ENCODE results near the gene PTPRM.

PTPRM gene

DNA sequence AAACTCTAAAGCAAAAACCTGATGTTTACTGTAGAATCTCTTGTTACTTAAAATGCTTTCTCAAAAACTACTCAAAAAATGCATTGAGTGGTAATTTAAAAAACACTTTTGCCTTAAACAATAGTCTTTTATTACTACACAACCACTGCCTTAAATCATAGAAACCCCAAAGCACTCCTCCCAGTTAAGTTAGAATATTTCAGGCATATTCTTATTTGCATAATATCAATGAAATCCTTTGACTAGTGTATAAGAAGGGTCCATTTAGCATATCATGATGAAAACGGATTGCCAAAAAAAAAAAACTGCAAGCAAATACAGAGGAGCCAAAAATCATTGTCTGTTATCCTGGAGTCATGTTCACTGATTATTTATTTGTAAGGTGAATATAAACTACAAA, 119.2 kb downstream of the PTPRM start:
- Mint-ChIP-seq H3K27me3 (ENCODE audit: low read depth, poor library complexity) (no peaks in the 10 kb centered on the region), H3K4me1 (peaks cover 46% of the 10 kb centered on the region), H3K27ac (no peak overlapping the region), H3K4me3 (no peak overlapping the region), H3K36me3 (ENCODE audit: low read depth) (no peaks in the 10 kb centered on the region), H3K9me3 (no peaks in the 10 kb centered on the region)
- TF ChIP-seq, protein P1, sequence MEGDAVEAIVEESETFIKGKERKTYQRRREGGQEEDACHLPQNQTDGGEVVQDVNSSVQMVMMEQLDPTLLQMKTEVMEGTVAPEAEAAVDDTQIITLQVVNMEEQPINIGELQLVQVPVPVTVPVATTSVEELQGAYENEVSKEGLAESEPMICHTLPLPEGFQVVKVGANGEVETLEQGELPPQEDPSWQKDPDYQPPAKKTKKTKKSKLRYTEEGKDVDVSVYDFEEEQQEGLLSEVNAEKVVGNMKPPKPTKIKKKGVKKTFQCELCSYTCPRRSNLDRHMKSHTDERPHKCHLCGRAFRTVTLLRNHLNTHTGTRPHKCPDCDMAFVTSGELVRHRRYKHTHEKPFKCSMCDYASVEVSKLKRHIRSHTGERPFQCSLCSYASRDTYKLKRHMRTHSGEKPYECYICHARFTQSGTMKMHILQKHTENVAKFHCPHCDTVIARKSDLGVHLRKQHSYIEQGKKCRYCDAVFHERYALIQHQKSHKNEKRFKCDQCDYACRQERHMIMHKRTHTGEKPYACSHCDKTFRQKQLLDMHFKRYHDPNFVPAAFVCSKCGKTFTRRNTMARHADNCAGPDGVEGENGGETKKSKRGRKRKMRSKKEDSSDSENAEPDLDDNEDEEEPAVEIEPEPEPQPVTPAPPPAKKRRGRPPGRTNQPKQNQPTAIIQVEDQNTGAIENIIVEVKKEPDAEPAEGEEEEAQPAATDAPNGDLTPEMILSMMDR (IDR thresholded peaks at IDR 0.05), result no peak
- no peak for DNase-seq

DNA sequence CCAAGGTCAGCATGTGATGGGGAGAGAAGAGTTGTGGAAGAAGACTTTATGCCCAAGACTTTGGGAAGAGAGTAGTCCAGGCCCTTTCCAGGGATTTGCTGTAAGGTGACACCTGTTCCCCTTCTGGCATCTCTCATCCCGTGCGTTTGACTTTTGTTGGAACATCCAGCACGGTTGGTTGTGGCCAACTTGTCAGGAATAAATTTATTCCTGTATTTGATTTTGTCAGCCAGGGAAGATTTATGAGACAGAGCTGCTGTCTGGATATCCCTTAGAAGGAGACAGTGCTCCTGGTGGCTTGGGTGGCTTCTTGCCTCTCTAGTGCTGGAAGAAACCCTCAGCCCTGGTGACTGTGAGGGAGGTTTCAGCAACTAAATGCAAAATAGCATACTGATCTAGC, 121.5 kb downstream of the PTPRM start:
- H3K4me1 Mint-ChIP-seq, result peaks cover 27% of the 10 kb centered on the region
- H3K36me3 Mint-ChIP-seq (ENCODE audit: low read depth), result no peaks in the 10 kb centered on the region
- H3K27ac Mint-ChIP-seq, result no peak overlapping the region
- TF ChIP-seq, protein P1 (IDR thresholded peaks at IDR 0.05), result no peak
- H3K27me3 Mint-ChIP-seq (ENCODE audit: low read depth, poor library complexity), result no peaks in the 10 kb centered on the region
- no peak for DNase-seq
- H3K4me3 Mint-ChIP-seq, result no peak overlapping the region
- H3K9me3 Mint-ChIP-seq, result no peaks in the 10 kb centered on the region

- H3K4me1 Mint-ChIP-seq, result peaks cover 7% of the 10 kb centered on the region
- H3K36me3 Mint-ChIP-seq (ENCODE audit: low read depth), result no peaks in the 10 kb centered on the region
- no peaks in the 10 kb centered on the region for H3K27me3 Mint-ChIP-seq (ENCODE audit: low read depth, poor library complexity)
- TF ChIP-seq, protein P1 (IDR thresholded peaks at IDR 0.05), result no peak
- no peak overlapping the region for H3K4me3 Mint-ChIP-seq
- H3K27ac Mint-ChIP-seq, result no peak overlapping the region
- no peaks in the 10 kb centered on the region for H3K9me3 Mint-ChIP-seq
- no peak for DNase-seq
Observed at GRCh38 chr18:7691206-7691605, 124.1 kb downstream of the PTPRM start.

DNA sequence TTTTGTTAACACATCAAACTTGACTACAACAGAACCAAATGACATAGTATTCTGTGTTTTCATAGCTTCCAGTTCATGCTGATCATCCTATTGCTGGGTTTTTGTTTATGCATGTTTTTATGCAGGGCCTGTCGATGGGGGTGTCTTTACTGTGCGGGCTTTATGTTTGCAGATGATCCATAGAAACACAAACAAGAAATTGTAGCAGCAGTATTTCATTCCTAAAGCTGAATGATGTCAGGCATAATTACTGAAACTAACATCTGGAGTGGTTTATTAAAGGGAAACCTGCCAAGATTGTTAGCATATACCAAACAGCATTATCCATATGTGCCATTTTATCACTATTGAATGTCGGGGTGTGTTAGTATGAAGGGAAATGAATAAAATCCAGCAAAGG, 129.7 kb downstream of the PTPRM start:
- H3K36me3 Mint-ChIP-seq (ENCODE audit: low read depth), result no peaks in the 10 kb centered on the region
- H3K4me1 Mint-ChIP-seq, result peaks cover 7% of the 10 kb centered on the region
- H3K4me3 Mint-ChIP-seq, result no peak overlapping the region
- H3K9me3 Mint-ChIP-seq, result peaks cover 11% of the 10 kb centered on the region
- no peak for DNase-seq
- TF ChIP-seq, protein P1 (IDR thresholded peaks at IDR 0.05), result no peak
- H3K27me3 Mint-ChIP-seq (ENCODE audit: low read depth, poor library complexity), result no peaks in the 10 kb centered on the region
- no peak overlapping the region for H3K27ac Mint-ChIP-seq

GRCh38 chr18:7697306-7697705, 130.2 kb downstream of the PTPRM start:
- H3K27me3 Mint-ChIP-seq (ENCODE audit: low read depth, poor library complexity), result no peaks in the 10 kb centered on the region
- peaks cover 7% of the 10 kb centered on the region for H3K4me1 Mint-ChIP-seq
- TF ChIP-seq, protein P1 (IDR thresholded peaks at IDR 0.05), result no peak
- peaks cover 3% of the 10 kb centered on the region for H3K36me3 Mint-ChIP-seq (ENCODE audit: low read depth)
- DNase-seq, result no peak
- H3K9me3 Mint-ChIP-seq, result peaks cover 16% of the 10 kb centered on the region
- no peak overlapping the region for H3K27ac Mint-ChIP-seq
- no peak overlapping the region for H3K4me3 Mint-ChIP-seq

DNA sequence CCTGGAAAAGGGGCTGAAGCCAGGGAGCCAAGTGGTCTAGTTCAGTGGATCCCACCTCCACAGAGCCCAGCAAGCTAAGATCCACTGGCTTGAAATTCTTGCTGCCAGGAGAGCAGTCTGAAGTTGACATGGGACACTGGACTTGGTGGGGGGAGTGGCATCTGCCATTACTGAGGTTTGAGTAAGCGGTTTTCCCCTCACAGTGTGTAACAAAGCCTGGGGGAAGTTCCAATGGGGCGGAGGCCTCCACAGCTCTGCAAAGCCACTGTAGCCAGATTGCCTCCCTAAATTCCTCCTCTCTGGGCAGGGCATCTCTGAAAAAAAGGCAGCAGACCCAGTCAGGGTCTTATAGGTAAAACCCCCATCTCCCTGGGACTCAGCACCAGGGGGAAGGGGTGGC, 144.4 kb downstream of the PTPRM start:
- DNase-seq, result no peak
- Mint-ChIP-seq H3K36me3 (ENCODE audit: low read depth) (peaks cover 28% of the 10 kb centered on the region), H3K4me1 (no peaks in the 10 kb centered on the region), H3K4me3 (no peak overlapping the region), H3K27ac (no peak overlapping the region), H3K27me3 (ENCODE audit: low read depth, poor library complexity) (peaks cover 7% of the 10 kb centered on the region), H3K9me3 (peaks cover 55% of the 10 kb centered on the region)
- TF ChIP-seq, protein P1 (IDR thresholded peaks at IDR 0.05), result no peak
